ENCODE results near the gene LCORL. TPM values are rescaled to one million over a fixed set of nuclear protein-coding genes. Genes with fewer than 3 reads are reported as not detected.

LCORL gene
- total RNA-seq, 1 experiment from 2014 or later: 15.5 TPM

DNA sequence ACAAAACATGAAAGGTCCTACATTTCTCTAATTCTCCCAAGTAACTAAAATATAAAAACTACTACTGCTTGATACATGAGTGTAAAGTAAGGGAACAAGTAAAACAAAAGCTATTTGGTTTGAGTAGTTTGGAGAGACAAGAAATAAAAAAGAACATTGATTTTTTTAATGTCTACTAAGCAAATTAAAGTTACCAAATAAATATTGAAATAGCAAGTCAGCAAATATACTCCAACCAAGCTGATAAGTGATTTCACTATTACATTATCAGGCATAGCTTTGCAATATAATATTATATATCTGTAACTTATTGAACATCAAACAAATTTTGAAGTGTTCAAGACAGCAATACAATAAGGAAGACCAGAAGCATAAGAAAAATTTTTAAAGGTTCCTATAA is 60.3 kb downstream of the LCORL start:
- no peaks in the 10 kb centered on the region for H3K23me2 ChIP-seq (ENCODE audit: insufficient read length, low read depth, low read length, poor library complexity, severe bottlenecking)
- no peaks in the 10 kb centered on the region for H4K20me1 ChIP-seq (ENCODE audit: control insufficient read depth, insufficient read depth, insufficient read length)
- TF ChIP-seq, protein P1, sequence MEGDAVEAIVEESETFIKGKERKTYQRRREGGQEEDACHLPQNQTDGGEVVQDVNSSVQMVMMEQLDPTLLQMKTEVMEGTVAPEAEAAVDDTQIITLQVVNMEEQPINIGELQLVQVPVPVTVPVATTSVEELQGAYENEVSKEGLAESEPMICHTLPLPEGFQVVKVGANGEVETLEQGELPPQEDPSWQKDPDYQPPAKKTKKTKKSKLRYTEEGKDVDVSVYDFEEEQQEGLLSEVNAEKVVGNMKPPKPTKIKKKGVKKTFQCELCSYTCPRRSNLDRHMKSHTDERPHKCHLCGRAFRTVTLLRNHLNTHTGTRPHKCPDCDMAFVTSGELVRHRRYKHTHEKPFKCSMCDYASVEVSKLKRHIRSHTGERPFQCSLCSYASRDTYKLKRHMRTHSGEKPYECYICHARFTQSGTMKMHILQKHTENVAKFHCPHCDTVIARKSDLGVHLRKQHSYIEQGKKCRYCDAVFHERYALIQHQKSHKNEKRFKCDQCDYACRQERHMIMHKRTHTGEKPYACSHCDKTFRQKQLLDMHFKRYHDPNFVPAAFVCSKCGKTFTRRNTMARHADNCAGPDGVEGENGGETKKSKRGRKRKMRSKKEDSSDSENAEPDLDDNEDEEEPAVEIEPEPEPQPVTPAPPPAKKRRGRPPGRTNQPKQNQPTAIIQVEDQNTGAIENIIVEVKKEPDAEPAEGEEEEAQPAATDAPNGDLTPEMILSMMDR (conservative IDR thresholded peaks at IDR 0.05): no peak
- H2BK120ac ChIP-seq (ENCODE audit: low read depth, low read length, poor library complexity, severe bottlenecking): no peak overlapping the region
- no peak overlapping the region for H3K27ac Mint-ChIP-seq
- H2BK20ac ChIP-seq (ENCODE audit: low read depth, low read length, poor library complexity, severe bottlenecking): no peak overlapping the region
- H3K4me2 ChIP-seq (ENCODE audit: insufficient read depth, insufficient read length, low read length): no peak overlapping the region
- H3K14ac ChIP-seq (ENCODE audit: insufficient read depth, low read length): no peak overlapping the region
- no peaks in the 10 kb centered on the region for H3K27me3 ChIP-seq (ENCODE audit: insufficient read depth, low read length)
- no peak for DNase-seq
- no peaks in the 10 kb centered on the region for H3K27me3 Mint-ChIP-seq (ENCODE audit: low read depth)
- H3K9me3 Mint-ChIP-seq: no peaks in the 10 kb centered on the region
- H2AK5ac ChIP-seq (ENCODE audit: insufficient read length, low read length): no peak overlapping the region
- no peak overlapping the region for H3K56ac ChIP-seq (ENCODE audit: insufficient read length, low read depth, low read length)
- no peak overlapping the region for H3K4me3 Mint-ChIP-seq
- H2BK15ac ChIP-seq (ENCODE audit: low read depth, low read length): no peak overlapping the region
- no peak overlapping the region for H3T11ph ChIP-seq (ENCODE audit: low read length)
- H4K91ac ChIP-seq (ENCODE audit: insufficient read length, low read depth, low read length): no peak overlapping the region
- H3K27ac ChIP-seq (ENCODE audit: insufficient read length, low read depth, low read length): no peak overlapping the region
- H4K5ac ChIP-seq (ENCODE audit: insufficient read length, low read depth, low read length): no peak overlapping the region
- H2BK5ac ChIP-seq (ENCODE audit: insufficient read length, low read length): no peak overlapping the region
- H3K18ac ChIP-seq (ENCODE audit: insufficient read length, low read depth, low read length): no peak overlapping the region
- H3K4me1 ChIP-seq (ENCODE audit: insufficient read depth, low read length): no peaks in the 10 kb centered on the region
- no peak overlapping the region for H3K9ac ChIP-seq (ENCODE audit: extremely low read depth, insufficient read length, low read length)
- H3K4me1 Mint-ChIP-seq: peaks cover 3 to 7% of the 10 kb centered on the region in 2 experiments; a peak in 3 of 4 replicates
- H3K9me3 ChIP-seq (ENCODE audit: control insufficient read depth, low read depth, low read length): no peaks in the 10 kb centered on the region
- no peaks in the 10 kb centered on the region for H3K79me1 ChIP-seq (ENCODE audit: insufficient read depth, low read depth, low read length, poor library complexity, severe bottlenecking)
- peaks cover 8 to 17% (median 9%) of the 10 kb centered on the region in 3 experiments for H3K36me3 Mint-ChIP-seq (ENCODE audit: insufficient read depth in 1 of 3, low read depth in 3 of 3)
- H3K79me2 ChIP-seq (ENCODE audit: insufficient read depth, low read length): no peaks in the 10 kb centered on the region
- no peak overlapping the region for H2AFZ ChIP-seq (ENCODE audit: low read length)
- H3K4ac ChIP-seq (ENCODE audit: low read depth, low read length): no peak overlapping the region
- H3K23ac ChIP-seq (ENCODE audit: insufficient read length, low read depth, low read length): no peak overlapping the region
- no peak overlapping the region for H2BK12ac ChIP-seq (ENCODE audit: insufficient read length, low read depth, low read length)
- no peak overlapping the region for H4K8ac ChIP-seq (replicated peaks; ENCODE audit: insufficient read length, low read depth, low read length)

Measured in H9 (cell line).